ENCODE results near the gene ZNF497. TPM values are rescaled to one million over a fixed set of nuclear protein-coding genes. Genes with fewer than 3 reads are reported as not detected.
A peak's percentile ranks its signal among the peaks of the same experiment; 100 is the strongest.

ZNF497 gene
- total RNA-seq, 1 donor from 2014 or later, result 2.9 TPM

- DNase-seq, result peak; percentile 41
Observed at GRCh38 chr19:58305932-58306323, 56.6 kb downstream of the ZNF497 start.

DNA sequence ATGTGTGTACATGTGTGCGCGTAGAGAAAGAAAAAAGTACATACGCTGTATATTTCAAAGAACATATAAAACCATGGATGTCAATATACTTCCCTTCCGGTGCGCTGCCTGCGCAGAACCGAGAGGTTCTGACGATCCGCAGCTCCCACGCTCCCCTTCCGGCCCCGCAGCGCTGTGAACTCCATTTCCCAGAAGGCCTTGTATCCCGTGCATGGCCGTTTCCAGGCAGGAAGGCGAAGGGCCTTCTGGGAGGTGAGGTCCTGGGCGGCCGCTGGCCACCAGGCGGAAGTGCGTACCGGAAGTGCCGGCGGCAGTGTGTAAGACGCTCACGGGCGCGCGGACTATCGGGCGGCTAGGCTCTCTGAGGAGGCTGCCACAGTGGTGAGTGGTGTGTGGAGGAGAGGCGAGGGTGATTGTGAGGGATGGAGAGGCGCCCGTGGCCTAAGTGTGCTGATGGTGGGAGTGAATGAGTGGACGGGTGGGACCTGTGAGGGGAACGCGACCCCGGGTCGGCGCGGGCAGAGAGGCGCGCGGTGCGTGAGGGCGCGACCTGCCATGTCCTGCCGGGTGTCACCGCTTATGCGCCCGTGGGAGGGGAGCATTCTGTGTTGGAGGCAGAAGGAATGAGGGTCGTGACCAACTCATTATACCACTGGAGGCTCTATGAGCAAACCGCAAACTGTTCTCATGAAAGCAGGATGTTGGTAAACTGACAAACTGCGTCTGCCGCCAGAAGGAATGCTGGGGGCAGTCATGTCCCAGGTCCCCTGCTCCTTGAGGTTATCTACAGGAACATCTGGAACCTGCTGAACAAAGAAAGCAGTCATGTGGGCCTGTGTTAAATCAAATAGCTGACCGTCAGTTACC is 57.3 kb downstream of the ZNF497 start, which contains the start of gene ERVK3-1:
Gene ERVK3-1 (plus strand): TSS at position 313 of the 867 bp plus-strand sequence. CDS start 6,792 bp downstream, outside the sequence.
- DNase-seq, result peak; percentile 99

GRCh38 chr19:58304748-58305064 is 57.8 kb downstream of the ZNF497 start:
- DNase-seq, result no peak

Other genes with a start within 250 kb of the ZNF497 start
- gene ZNF329, start 212.0 kb downstream of the ZNF497 start, total RNA-seq, result 13.1 and 14.6 TPM in 2 replicates
- 21.0 and 21.3 TPM in 2 replicates for gene ZNF274, start 179.7 kb downstream of the ZNF497 start, total RNA-seq
- 57.9 and 67.4 TPM in 2 replicates for gene ZNF544, start 133.8 kb downstream of the ZNF497 start, total RNA-seq
- 5.6 and 6.1 TPM in 2 replicates for gene ZNF8, start 83.8 kb downstream of the ZNF497 start, total RNA-seq
- gene ERVK3-1, start 57.4 kb downstream of the ZNF497 start, total RNA-seq, result 24.1 and 31.8 TPM in 2 replicates
- 3.4 and 3.7 TPM in 2 replicates for gene ZSCAN22, start 35.8 kb downstream of the ZNF497 start, total RNA-seq
- 0.37 and 12.4 TPM in 2 replicates for gene A1BG, start 9.3 kb downstream of the ZNF497 start, total RNA-seq
- 3.5 and 4.1 TPM in 2 replicates for gene ZNF837, start 18.3 kb upstream of the ZNF497 start, total RNA-seq
- 1,348 and 2,550 TPM in 2 replicates for gene RPS5, start 24.5 kb upstream of the ZNF497 start, total RNA-seq
- gene RNF225, start 32.9 kb upstream of the ZNF497 start, total RNA-seq, result not detected in 2 replicates
- 8.2 and 12.0 TPM in 2 replicates for gene ZNF584, start 45.9 kb upstream of the ZNF497 start, total RNA-seq
- gene ZNF132, start 77.4 kb upstream of the ZNF497 start, total RNA-seq, result 7.5 and 7.6 TPM in 2 replicates
- 7.8 and 8.2 TPM in 2 replicates for gene ZNF324B, start 88.9 kb upstream of the ZNF497 start, total RNA-seq
- gene ZNF324, start 104.3 kb upstream of the ZNF497 start, total RNA-seq, result 13.1 and 18.5 TPM in 2 replicates
- gene ZNF446, start 113.6 kb upstream of the ZNF497 start, total RNA-seq, result 7.1 and 7.6 TPM in 2 replicates
- gene SLC27A5, start 149.2 kb upstream of the ZNF497 start, total RNA-seq, result 3.7 and 4.1 TPM in 2 replicates
- 6.1 and 9.3 TPM in 2 replicates for gene ZBTB45, start 157.1 kb upstream of the ZNF497 start, total RNA-seq
- 259 and 492 TPM in 2 replicates for gene TRIM28, start 181.3 kb upstream of the ZNF497 start, total RNA-seq
- gene CHMP2A, start 192.4 kb upstream of the ZNF497 start, total RNA-seq, result 84.6 and 107 TPM in 2 replicates
- gene UBE2M, start 195.9 kb upstream of the ZNF497 start, total RNA-seq, result 58.9 and 67.6 TPM in 2 replicates
- 14.5 and 15.8 TPM in 2 replicates for gene MZF1, start 210.6 kb upstream of the ZNF497 start, total RNA-seq

All from dermis blood vessel endothelial cell (primary cell).